Fibroblast of skin of right quadriceps (primary cell): ENCODE results near the gene TOPORS.
"Not testable (repeated sequence)": the region's sequence is repeated elsewhere in the genome, so short reads cannot be mapped to it uniquely, and the experiment has no call there.

Source experiments
- DNase-seq: peaks from one replicate; pipeline ENCODE4 v3.0.0-alpha.2; 2013

Gene TOPORS

DNA sequence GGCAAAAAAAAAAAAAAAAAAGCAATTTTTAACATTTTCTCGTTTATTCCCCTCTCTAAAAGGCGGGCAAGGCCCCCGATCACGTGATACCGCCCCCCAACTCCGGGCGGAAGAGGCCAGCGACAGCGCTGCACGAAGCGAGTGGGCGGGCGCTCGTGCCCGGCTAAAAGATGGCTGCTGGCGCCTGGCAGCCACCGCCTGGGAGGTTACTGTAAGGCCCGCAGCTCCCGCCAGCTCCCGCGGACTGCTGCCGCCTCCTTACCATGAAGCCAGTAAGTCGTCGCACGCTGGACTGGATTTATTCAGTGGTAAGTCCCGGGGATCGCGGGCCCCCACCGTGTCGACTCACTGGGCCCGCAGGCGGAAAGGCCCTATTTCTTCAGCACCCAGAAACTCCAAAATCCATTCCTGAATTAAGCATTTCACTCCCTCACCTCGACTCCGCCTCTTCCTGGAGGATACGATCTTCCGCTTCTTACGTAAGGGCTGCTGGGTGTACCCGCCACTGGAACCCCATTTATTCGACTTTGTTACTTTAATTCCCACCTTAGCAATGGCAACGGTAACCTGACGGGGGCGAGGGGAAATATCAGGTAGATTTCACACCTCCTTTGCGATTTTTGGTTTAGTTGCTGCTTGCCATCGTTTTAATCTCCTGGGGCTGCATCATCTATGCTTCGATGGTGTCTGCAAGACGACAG, at the start of gene TOPORS, which contains the start of gene SMIM27:
Gene TOPORS, minus strand, starts transcription at position 415 of the 701 bp plus-strand sequence. Its CDS starts 150 bp downstream, at position 265.
Gene SMIM27, plus strand, starts transcription at position 156 of the 701 bp plus-strand sequence. Its CDS starts 108 bp downstream, at position 264.
- peak; percentile 88 for DNase-seq

DNA sequence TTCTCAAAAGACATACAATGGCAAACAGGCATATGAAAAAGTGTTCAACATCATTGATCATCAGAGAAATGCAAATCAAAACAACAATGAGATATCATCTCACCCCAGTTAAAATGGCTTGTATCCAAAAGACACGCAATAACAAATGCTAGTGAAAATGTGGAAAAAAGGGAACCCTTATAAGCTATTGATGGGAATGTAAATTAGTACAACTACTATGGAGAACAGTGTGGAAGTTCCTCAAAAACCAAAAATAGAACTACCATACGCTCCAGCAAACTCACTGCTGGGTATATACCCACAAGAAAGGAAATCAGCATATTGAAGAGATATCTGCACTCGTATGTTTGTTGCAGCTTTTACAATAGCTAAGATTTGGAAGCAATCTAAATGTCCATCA, 46.6 kb upstream of the TOPORS start:
- DNase-seq: not testable (repeated sequence)

DNA sequence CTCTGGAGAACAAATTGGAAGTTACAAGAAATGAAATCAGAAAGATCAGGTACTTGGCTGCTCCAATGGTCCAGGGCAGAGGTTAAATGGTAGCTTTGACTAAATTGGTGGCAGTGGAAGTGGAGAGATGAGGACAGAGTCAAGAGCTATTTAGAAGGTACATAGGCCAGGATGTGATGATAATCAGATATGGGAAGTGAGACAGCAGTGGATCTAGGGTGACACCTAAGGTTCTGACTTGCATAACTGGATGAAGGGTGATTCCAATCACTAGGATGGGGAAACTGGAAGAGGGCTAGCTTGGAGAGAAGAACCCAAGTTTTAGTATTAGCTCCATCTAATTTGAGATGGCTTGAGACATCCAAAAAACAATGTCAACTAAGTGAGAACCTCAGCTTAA, 44.5 kb upstream of the TOPORS start:
- DNase-seq: no peak

DNA sequence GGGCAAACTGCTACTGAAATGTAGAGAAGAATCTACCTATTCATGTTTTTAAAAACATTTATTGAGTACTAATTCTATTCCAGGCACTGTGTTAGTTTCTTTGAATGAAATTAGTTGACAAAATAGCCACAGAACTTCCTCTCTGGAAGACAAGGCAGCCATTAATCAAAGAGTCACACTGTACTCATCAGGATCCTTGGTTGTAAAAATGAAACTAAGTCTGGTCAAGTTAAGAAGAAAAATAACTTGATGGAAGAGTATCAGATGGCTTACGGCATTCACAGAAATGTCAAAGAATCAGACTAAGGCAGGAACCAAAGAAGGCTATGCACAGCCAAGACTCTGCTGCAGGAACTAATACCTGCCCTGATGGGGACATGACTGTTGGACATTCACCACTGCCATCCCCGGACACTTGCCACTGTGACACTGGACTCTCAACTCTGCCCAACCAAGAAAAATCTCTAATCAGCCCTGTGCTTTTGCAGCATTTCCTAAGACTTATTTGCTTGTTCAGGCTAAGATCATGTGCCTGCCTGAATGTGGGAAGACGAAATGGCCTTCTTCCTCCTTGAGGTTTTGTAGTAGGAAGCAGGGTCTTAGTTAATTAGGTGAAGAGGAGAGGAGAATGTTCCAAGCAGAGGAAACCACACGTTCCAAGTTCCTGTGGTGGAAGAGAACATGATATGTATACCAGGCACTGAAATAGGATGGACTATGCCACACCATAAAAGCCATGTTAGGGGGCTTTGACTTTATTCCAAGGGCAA, 43.9 kb upstream of the TOPORS start:
- DNase-seq: no peak

DNA sequence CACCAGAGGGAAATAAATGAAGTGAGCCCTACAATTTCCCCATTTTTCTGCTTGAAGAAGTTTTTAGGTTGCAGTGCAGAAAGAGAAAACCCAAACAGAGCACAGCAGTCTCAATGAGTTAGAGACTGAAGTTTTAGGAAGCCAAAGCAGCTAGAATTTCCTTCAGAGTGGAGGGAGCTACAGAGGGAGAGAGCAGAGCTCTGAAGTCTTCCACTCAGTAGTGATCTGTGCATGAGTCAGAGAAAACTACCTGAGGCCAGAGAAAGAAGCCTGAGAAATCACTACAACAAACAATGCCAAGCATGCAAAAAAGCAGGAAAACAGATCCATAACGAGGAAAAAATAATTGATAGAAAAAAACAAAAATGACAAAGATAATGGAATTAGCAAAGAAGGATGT, 38.5 kb upstream of the TOPORS start:
- no peak for DNase-seq

DNA sequence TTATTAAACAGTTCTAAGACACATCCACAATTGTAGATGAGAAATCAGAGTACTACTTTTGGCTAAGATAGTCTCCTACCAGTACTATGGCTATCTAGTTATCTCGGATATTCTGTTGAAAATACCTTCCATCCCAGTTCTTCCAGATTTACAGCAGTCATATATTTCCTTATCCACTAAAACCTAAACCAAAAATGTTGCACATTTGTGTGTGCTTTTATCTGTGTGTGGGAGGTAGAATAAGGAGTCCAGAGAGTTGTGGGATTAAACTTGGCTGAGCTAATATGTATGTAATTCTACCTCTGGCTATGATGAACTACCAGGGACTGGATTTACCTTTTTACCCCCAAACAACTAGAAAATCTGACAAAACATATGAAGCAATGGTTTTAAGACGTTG, 38.1 kb upstream of the TOPORS start:
- no peak for DNase-seq

DNA sequence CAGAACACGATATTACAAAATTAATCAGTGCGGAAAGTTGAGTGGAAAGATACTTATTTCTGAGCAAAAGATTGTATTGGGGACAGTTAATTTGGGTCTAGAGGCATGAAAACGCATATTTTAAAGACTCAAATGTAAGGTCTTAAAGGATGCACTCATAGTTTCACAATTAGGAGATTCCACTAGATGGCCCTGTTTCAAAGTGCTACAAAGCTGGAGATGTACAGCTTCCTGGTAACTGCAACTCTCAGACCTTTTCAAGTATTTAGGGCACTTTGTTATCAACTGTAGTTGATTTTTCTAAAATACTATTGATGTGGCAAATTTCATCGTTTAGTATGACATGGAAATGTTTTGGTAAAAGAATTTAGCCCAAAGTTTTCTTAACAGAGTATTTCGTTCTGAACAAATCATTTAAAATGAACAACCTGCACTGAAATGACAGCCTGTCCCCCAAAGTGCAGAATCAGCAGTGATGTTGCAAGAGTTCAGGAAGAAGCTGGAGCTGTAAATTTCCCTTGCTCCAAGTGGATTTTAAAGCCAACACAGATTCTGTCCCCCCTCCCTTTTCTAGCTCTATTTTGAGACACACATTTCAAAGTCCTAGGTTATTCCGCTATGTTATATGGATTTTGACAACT, 36.8 kb upstream of the TOPORS start:
- peak; percentile 34 for DNase-seq

DNA sequence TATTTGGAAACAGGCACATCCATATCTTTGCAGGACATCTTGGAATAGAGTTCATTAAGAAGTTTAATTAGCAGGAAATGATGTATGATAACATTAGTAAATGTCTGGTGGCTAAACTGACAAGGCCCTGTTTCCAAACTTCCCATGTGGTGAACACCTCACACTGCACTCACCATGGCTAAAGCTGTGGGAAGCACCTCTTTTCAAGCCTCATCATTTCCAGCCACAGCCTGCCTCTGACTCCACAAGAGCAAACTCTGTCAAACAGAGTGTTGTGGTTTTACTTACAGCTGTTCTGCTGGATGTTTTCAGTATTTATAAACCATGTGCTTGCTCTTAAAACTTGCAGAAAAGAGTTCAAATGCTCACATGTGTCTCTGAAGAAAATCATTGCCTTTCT, 35.5 kb upstream of the TOPORS start:
- DNase-seq: no peak

DNA sequence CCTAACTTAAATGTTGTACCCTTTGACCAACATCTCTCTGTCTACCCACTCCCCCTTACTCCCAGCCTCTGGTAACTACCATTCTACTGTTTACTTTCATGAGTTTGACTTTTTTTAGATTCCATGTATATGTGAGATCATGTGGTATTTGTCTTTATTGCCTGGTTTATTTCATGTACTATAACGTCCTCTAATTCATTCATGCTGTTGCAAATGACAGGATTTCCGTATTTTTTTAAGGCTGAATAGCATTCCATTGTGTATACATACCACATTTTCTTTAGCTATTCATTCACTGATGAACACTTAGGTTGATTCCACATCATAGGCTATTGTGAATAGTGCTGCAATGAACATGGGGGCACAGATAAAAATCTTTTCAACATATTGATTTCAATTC, 32.4 kb upstream of the TOPORS start:
- DNase-seq: peak; percentile 21

DNA sequence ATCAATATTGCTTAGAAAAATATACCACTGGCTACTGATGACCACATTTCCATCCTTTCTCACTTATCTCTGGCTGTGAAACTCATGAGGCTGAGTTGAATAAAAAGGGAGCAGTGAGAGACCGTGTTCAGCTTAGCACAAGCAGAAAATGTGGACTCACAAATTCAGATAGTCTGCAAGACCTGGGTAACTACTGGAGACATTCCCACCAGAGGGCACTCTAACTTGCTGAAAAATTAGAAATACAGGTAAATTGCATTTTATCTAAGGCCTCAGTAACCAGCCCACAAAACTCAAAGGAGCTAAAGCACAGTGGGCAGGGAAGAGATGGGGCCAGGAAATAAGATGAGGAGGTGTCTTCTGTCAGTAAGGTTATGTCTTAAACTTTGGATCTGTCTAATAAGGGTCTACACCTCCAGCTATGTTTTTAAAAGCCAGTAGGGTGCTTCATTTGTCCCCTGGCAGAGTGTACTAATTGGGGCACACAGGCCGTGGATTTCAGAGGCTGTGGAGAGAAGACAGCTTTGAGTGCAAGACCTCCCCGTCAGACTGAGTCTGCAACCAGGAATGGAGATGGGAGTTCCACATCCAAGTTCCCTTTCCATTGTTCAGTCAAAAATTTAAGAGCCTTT, 29.2 kb upstream of the TOPORS start:
- peak; percentile 43 for DNase-seq

DNA sequence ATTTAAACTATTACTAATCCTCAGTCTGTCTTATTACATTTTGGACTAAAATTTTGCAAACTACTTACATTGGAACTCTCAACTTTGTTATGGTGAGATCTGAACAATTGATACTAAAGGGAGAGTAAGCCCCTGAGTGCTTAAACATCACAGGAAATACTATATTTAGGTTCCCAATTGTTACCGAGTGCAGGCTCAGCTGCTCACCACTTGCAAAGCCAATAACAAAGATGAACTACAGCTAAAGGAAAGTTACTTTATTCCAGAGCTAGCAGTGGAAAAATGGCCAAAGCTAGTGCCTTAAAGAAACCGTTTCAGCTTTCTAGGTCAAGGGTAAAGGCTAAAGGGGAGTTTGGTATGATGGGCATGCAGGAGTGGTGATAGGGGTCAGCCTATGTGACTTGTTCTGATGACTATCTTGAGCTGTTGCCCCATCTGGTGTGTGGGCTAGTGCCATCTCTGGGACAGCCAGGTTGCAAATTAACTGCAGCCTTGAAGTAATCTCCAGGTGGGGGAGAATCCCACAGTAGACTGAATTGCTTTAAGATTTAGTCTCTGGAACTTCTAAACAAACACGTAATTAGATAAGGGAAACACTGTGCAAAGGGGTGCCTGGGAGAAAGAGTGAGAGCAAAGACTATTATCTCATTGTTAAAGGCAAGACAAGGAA, 28.4 kb upstream of the TOPORS start:
- DNase-seq: no peak

DNA sequence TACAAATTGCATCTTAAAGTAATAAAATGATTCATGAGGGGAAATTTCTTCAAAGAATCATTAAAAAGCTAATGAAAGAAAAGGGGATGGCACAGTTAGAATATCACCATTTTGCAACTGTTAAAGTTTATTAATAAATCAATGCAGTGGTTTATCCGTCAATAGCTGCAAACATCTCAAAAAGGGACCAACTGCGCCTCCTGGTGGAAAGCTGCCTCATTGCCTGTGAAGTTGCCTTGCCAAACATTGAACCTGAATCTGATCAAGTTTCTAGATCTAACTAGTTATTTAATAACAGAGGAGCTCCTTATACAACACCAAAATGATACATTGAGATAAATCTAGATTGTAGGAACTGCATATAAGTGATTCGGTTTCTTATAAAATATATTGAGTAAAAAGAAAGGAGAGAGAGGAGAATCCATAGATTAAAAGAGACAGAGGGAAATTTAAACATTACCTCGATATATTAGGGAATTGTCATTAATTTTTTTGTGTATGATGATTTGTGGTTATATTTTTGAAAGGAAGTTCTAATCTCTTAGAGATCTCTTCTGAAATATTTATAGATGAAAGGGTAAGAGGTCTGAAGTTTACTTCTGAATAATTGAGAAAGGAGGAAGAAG, 27.4 kb upstream of the TOPORS start:
- peak; percentile 37 for DNase-seq

DNA sequence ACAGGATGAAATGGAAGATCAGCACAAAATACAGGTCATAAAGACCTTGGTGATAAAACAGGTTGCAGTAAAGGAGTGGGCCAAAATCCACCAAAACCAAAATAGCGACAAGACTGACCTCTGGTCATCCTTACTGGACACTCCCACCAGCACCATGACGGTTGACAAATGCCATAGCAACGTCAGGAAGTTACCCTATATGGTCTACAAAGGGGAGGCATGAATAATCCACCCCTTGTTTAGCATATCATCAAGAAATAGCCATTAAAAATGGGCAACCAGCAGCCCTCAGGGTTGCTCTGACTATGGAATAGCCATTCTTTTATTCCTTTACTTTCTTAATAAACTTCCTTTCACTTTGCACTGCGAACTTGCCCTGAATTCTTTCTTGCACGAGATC, 26.6 kb upstream of the TOPORS start:
- DNase-seq: no peak

DNA sequence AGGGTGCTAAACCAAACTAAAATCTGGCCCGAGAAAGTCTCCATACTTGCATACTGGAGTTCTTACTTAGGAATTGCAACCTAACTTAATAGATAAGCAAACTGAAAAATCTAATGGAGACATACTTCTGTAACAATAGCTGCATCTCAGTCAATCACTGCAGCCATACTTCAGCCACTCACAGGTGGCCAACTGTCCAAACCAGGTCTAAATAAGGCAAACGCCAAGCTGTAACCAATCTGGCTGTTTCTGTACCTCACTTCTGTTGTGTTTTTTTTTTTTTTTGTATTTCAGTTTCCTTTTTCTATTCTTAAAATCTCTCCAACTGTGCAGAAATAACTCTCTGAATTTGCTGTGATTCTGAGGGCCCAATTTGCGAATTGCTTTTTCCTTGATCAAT, 24.9 kb upstream of the TOPORS start:
- DNase-seq: no peak

DNA sequence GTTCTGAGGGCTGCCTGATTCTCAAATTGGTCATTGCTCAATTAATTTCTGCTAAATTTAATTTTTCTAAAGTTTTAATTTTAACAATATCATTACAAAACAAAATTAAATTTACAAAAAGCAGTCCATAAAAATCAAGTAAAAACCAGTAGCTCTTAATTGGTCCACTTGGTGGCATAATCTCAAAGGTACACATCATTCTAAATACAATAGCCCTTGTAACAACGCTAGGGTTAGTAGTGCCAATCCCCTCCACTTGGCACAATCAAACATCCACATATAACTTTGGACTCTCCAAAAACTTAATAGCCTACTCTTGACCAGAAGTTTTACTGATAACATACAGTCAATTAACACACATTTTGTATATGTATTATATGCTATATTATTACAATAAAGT, 22.5 kb upstream of the TOPORS start:
- DNase-seq: no peak

DNA sequence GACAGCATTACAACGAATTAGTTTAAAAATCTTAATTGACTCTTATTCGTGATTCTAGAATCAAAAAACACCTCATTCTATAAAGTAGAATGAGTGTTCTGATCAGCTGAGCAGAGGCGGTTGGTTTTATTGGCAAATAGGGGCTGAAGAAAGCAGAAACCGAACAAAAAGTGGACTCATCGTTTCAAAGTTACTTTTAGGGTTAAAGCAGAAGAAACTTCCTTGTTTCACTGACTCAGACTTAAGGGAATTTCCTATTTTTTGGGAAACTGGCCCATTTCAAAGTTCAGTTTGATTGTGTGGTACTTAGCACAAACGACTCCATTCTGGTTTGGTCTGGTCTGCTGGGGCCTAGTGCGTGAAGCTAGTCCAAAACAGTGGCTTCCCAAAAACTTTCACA, 21.4 kb upstream of the TOPORS start:
- no peak for DNase-seq

DNA sequence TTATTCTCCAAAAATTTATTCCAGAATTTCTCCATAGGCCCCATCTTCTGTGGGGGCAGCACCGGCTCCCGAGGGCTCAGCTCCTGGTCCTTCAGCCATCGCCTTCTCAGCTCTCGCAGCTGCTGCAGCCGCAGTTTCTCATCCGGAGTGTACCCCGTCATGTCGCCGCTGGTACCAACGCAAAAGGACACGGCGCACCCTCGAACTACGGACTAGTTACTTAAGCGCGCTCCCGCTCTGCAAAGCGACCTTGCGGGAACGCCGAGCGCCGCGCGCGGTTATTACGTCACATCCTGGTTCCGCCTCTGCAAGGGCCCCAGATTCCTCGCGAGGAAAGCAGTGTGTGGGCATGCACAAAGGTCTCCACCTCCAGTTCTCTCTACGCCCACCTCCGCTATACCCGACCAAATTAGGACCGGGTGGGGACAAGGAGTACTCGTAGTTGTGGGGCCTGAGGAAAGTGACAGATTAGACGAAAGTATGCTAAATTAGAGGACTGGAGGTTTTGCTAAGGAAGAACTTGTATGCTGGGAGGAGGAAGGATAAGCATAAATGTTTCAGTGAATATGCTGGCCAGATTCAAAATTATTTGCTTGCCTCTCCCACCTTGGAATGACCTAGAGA, 20.6 kb upstream of the TOPORS start, which contains the start of gene NDUFB6:
Gene NDUFB6, minus strand, starts transcription at position 260 of the 624 bp plus-strand sequence. Its CDS starts 99 bp downstream, at position 161.
- DNase-seq: peak; percentile 91

DNA sequence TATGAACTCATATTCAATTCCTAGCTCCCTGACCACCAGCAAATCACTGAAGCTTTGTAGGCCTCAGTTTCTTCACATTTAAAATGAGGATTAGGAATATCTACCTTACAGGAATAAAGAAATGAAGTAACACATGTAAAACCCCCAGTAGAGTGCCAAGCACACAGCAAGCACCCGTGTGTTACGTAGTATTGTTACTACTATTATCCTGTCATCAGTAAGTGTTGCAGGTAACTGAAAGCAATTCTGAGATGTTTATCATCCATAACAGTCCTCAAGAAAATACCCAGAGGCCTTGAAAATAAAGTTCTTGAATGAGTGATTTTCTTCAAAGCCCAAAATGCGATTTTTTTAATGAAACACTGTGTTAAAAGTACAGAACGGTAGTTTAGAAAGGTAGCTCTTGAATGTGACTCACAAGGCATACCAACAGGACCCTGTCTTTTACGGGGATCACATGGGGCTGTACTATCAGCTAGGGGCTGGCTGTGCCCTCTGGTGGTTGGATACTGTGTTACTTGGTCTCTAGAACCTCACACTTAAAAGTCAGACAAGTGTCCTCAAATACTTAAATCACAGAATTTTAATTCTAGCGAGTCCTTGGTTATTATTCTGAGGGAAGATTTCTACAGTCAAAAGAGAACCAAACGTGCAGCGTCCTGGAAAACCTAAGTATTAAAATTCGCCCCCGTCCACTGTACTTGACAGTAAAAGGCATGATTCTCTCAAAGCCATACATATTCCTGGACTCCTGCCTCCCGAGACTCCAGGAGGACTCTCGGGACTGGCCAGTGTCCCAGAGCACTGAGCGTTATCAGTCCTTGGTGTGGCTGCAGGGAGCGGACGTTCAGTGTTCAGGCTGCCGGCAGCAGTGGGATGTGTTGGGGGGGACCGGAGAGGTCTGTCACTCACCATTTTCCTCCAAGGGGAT, 19.8 kb upstream of the TOPORS start:
- peak; percentile 66 for DNase-seq

DNA sequence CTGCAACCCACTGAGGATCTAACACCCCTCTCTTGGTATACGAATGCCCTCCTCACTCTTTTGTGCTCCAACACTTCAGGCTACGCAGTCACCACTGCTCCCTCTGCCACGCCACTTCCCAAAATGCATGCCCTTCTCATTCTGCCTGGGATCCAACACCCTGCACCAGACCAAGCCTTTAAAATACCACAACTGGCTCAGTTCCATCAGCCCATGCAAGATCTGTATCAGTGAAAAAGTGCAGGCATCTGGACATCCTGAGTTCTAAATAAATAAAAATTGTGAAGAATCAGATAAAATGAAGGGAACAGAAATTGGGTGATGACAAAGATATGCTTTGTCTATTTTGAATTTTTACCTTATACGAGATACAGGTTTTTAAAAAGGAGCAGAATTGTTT, 17.9 kb upstream of the TOPORS start:
- no peak for DNase-seq

DNA sequence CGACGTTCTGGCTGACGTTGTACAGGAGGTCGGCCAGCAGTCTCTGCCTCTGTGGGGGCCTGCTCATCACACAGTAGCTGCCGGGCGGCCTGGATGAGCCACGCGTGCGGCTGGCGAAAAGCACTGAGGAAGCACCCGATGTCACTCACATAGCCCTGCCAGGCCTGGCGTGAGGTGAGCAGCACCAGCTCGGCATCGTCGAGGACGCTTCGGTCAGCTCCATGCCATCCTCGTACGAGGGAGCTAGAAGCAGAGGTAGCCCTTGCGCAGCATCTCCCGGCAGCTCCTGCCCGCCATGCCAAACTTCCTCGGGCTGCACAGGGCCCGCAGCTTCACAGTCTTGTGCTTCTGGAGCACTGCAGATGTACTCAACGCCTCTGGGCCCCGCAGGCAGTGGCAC, 14.4 kb upstream of the TOPORS start:
- DNase-seq: no peak

DNA sequence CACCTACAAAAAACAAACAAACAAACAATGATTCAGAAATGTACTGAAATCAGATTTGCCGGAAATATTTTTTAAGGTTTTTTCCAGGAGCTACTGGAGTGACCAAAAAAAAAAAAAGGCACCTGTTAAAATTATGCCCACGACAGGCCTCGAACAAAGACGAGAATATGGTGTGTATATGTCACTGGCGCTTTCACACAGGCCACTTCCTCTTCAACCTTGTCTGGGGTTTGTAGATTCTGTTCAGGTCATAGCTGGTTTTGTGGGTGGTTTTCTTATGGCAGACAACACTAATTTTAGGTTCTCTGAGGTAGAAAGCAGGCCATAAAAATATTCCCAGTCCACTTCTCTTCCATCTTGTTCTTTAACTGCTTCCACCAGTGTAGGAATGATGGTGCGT, 13.6 kb upstream of the TOPORS start:
- DNase-seq: no peak
